ENCODE measurements around the gene ATXN2. TPM values are rescaled to one million over a fixed set of nuclear protein-coding genes. Genes with fewer than 3 reads are reported as not detected.

Gene ATXN2
- total RNA-seq = 82.6 TPM

GRCh38 chr12:111598637-111599452 is at the start of gene ATXN2:
Gene ATXN2 (minus strand): TSS chr12:111599315. CDS start chr12:111599034, 281 bp downstream.

GRCh38 chr12:111405859-111406473 is 193.1 kb downstream of the ATXN2 start, which contains the start of gene SH2B3:
Gene SH2B3 (plus strand): TSS chr12:111405923. CDS start chr12:111418146, 12,223 bp downstream.

Other genes with a start within 250 kb of the ATXN2 start
- 8.0 TPM for gene PHETA1, start 230.2 kb downstream of the ATXN2 start, total RNA-seq
- 9.3 TPM for gene SH2B3, start 193.4 kb downstream of the ATXN2 start, total RNA-seq
- 25.7 TPM for gene BRAP, start 86.6 kb upstream of the ATXN2 start, total RNA-seq
- 37.1 TPM for gene ACAD10, start 86.7 kb upstream of the ATXN2 start, total RNA-seq
- 31.5 TPM for gene ALDH2, start 167.6 kb upstream of the ATXN2 start, total RNA-seq
- gene MAPKAPK5, start 242.9 kb upstream of the ATXN2 start, total RNA-seq = 59.8 TPM

Measured in camera-type eye (tissue), 1 donor.